ENCODE data around the gene OPRPN. TPM values are rescaled to one million over a fixed set of nuclear protein-coding genes. Genes with fewer than 3 reads are reported as not detected.

Gene OPRPN
- total RNA-seq, 1 donor from 2014 or later, result not detected

GRCh38 chr4:70382691-70383181 lies 15.0 kb upstream of the OPRPN start, which contains the start of gene SMR3B:
Gene SMR3B, plus strand, starts transcription at chr4:70383131. Its CDS starts 1,380 bp downstream, at chr4:70384511.
- Mint-ChIP-seq H3K9me3 (ENCODE audit: unreplicated experiment) (no peaks in the 10 kb centered on the region), H3K27me3 (ENCODE audit: unreplicated experiment) (no peaks in the 10 kb centered on the region), H3K27ac (ENCODE audit: unreplicated experiment) (no peak within 1 kb of the TSS), H3K36me3 (ENCODE audit: low read depth, unreplicated experiment) (no peaks in the 10 kb centered on the region), H3K4me3 (ENCODE audit: unreplicated experiment) (no peak within 1 kb of the TSS), H3K4me1 (ENCODE audit: unreplicated experiment) (peaks cover 3% of the 10 kb centered on the region)
- no peak for TF ChIP-seq CTCF (IDR thresholded peaks at IDR 0.05; ENCODE audit: unreplicated experiment)
- no peak for DNase-seq (ENCODE audit: low spot score)

- Mint-ChIP-seq H3K9me3 (ENCODE audit: unreplicated experiment) (no peaks in the 10 kb centered on the region), H3K27me3 (ENCODE audit: unreplicated experiment) (no peaks in the 10 kb centered on the region), H3K36me3 (ENCODE audit: low read depth, unreplicated experiment) (no peaks in the 10 kb centered on the region), H3K27ac (ENCODE audit: unreplicated experiment) (no peak overlapping the region), H3K4me1 (ENCODE audit: unreplicated experiment) (no peaks in the 10 kb centered on the region), H3K4me3 (ENCODE audit: unreplicated experiment) (no peak overlapping the region)
- no peak for TF ChIP-seq CTCF (IDR thresholded peaks at IDR 0.05; ENCODE audit: unreplicated experiment)
- no peak for DNase-seq (ENCODE audit: low spot score)
These were observed 5.5 kb upstream of the OPRPN start for GRCh38 chr4:70392057-70392776.

DNA sequence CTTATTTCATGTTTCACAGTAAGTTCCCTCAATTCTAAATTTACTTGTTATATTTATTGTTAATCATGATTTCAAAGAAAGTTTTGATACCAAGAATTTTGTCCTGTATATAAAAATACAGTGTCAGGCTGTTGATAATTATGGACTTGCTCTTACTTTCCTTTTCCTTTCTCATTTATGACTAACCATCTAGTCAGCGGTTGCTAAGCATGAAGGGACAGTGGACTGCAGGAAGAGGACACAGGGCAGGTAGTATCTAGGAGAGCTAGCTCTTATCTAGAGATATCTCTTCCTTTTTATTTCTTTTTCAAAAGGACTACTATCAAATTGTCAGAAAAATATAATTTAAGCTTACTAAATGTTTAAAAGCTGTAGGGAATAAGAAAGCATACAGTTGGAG lies 1.6 kb downstream of the OPRPN start:
- Mint-ChIP-seq H3K27ac (ENCODE audit: unreplicated experiment) (no peak overlapping the region), H3K9me3 (ENCODE audit: unreplicated experiment) (no peaks in the 10 kb centered on the region), H3K36me3 (ENCODE audit: low read depth, unreplicated experiment) (no peaks in the 10 kb centered on the region), H3K4me1 (ENCODE audit: unreplicated experiment) (no peaks in the 10 kb centered on the region), H3K27me3 (ENCODE audit: unreplicated experiment) (no peaks in the 10 kb centered on the region), H3K4me3 (ENCODE audit: unreplicated experiment) (no peak overlapping the region)
- no peak for TF ChIP-seq CTCF (IDR thresholded peaks at IDR 0.05; ENCODE audit: unreplicated experiment)
- no peak for DNase-seq (ENCODE audit: low spot score)

GRCh38 chr4:70402762-70403161 lies 5.0 kb downstream of the OPRPN start:
- no peaks in the 10 kb centered on the region for H3K27me3 Mint-ChIP-seq (ENCODE audit: unreplicated experiment)
- H3K27ac Mint-ChIP-seq (ENCODE audit: unreplicated experiment), result no peak overlapping the region
- TF ChIP-seq CTCF (IDR thresholded peaks at IDR 0.05; ENCODE audit: unreplicated experiment), result no peak
- no peaks in the 10 kb centered on the region for H3K9me3 Mint-ChIP-seq (ENCODE audit: unreplicated experiment)
- H3K4me1 Mint-ChIP-seq (ENCODE audit: unreplicated experiment), result peaks cover 4% of the 10 kb centered on the region
- no peak for DNase-seq (ENCODE audit: low spot score)
- H3K36me3 Mint-ChIP-seq (ENCODE audit: low read depth, unreplicated experiment), result no peaks in the 10 kb centered on the region
- H3K4me3 Mint-ChIP-seq (ENCODE audit: unreplicated experiment), result no peak overlapping the region

DNA sequence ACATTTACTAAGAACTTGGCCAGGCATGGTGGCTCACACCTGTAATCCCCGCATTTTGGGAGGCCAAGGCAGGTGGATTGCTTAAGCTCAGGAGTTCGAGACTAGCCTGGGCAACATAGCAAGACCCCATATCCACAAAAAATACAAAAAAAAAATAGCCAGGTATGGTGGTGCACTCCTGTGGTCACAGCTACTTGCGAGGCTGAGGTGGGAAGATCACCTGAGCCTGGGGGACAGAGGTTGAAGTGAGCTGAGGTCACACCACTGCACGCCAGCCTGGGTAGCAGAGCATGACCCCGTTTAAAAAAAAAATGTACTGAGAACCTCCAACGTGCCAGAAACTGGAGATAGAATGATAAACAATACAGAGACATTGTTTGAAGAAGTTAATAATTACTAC lies 8.0 kb downstream of the OPRPN start:
- peaks cover 3% of the 10 kb centered on the region for H3K27me3 Mint-ChIP-seq (ENCODE audit: unreplicated experiment)
- TF ChIP-seq CTCF (IDR thresholded peaks at IDR 0.05; ENCODE audit: unreplicated experiment), result no peak

More for the DNA sequence above, 8.0 kb downstream of the OPRPN start:
- no peak overlapping the region for H3K4me3 Mint-ChIP-seq (ENCODE audit: unreplicated experiment)
- H3K36me3 Mint-ChIP-seq (ENCODE audit: low read depth, unreplicated experiment), result no peaks in the 10 kb centered on the region
- peaks cover 4% of the 10 kb centered on the region for H3K4me1 Mint-ChIP-seq (ENCODE audit: unreplicated experiment)
- no peaks in the 10 kb centered on the region for H3K9me3 Mint-ChIP-seq (ENCODE audit: unreplicated experiment)
- no peak for DNase-seq (ENCODE audit: low spot score)
- no peak overlapping the region for H3K27ac Mint-ChIP-seq (ENCODE audit: unreplicated experiment)
